GM12873 (cell line): ENCODE data around the gene KAT2B.

Experiments used
- TF ChIP-seq, protein P1 (sequence below): IDR thresholded peaks from 2 replicates; pipeline ENCODE4 v1.5.1; 2012; ENCODE audit warnings: low read depth, mild to moderate bottlenecking, moderate library complexity, low read length, control low read depth; ENCODE audit not compliant: insufficient read depth; ENCODE audit errors: missing control alignments

Gene KAT2B

DNA sequence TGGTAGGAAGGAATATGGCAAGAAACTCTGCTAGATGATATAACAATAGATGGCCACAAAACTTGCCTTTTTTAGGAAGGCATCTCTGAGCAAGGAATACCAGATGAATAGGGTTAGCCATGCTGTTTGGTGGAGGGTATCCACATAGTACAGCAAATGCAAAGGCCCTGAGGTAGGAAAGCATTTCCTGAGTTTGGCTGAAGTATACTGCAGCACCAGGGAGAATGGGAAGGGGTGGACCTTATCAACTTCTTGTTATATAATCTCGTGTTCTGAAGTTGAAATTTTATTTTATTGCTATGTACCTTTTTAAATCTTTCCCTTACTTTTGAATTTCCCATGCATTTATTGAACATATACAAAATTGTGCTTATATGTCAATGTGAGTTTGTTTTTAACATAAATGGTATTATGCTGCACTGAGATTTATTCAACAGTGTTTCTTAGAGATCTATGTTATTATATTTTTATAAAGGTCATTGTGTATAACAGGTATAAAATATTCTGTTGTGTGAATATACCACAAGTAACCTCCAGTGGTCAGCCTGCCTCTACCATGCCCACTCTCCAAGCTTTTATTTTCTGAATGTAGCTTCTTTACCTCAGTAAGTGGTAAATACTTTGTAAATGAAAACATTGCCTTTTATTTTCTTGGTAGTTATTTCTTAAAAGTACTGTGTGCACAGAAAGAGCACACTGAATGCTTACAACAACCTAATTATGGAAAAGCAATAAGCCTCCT is 2.8 kb upstream of the KAT2B start:
- TF ChIP-seq, protein P1, sequence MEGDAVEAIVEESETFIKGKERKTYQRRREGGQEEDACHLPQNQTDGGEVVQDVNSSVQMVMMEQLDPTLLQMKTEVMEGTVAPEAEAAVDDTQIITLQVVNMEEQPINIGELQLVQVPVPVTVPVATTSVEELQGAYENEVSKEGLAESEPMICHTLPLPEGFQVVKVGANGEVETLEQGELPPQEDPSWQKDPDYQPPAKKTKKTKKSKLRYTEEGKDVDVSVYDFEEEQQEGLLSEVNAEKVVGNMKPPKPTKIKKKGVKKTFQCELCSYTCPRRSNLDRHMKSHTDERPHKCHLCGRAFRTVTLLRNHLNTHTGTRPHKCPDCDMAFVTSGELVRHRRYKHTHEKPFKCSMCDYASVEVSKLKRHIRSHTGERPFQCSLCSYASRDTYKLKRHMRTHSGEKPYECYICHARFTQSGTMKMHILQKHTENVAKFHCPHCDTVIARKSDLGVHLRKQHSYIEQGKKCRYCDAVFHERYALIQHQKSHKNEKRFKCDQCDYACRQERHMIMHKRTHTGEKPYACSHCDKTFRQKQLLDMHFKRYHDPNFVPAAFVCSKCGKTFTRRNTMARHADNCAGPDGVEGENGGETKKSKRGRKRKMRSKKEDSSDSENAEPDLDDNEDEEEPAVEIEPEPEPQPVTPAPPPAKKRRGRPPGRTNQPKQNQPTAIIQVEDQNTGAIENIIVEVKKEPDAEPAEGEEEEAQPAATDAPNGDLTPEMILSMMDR, result no peak

DNA sequence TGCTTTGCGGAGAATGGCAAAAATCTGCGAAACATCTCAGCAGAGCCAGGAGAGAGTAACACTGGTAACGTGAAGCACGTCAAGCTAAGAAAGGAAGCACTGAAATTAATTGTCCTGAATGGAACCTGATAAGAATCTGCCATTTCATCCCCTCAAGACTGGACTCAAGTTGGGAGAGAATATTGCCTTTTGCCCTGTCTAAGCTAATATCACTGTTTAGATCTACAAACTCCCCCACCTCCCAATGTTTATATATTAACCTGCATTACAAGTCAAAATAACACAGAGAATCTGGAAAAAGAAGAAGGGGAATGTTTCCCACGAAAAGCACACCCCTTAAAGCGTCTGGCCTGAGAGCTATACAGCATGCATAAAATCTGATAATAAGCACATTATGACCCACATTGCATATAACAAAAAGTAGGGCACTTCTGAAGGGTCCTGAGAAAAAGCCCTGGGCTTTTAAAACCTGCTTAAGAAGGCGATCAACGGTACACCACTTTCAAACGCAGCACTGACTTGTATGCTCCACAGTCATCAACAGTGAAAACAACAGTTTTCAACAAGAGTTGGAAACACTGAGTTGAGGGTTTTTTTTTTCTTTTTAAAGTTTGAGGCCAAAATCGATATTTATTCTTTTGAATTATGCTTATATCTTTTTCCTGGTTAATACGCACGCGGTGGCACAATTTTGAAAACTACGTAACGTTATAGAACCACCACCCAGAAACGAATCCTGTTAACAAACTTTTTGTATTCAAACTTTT is 1.4 kb upstream of the KAT2B start:
- TF ChIP-seq, protein P1, result no peak

DNA sequence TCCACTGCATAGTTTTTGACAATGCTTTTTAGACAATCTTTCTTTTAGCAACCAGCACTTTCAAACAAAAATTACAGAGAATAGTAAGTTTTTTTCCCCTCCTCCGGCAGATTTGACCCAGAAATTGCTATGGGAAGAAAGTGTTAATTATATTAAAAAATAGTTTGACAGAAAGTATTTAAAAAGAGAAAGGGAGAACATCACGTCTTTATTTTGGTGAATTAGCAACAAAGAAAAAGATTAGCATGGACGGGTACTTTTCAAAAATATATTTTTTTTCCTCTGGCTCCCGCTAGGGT is 831 bp upstream of the KAT2B start:
- TF ChIP-seq, protein P1, result no peak

DNA sequence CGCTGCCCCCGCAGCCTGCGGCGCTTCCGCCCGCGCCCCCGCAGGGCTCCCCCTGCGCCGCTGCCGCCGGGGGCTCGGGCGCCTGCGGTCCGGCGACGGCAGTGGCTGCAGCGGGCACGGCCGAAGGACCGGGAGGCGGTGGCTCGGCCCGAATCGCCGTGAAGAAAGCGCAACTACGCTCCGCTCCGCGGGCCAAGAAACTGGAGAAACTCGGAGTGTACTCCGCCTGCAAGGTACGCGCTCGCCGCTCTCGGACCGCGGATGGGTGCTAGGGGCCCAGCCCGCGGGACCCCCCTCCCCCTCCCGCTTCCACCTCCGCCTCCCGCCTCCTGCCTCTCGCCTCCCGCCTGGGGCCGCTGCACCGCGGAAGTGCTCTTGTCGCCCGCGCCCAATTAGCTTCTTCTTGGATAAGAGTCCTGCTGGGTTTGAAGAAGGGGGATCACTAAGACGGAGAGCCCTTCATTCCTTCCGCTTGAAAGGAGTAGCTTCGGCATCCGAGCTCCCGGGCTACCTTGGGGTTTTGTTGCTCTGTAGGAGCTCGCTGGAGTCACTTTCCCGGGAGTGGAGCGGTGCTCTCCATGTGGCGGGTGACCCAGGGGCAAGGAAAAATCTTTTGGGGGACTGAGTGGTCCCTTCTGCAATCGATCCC is 426 bp downstream of the KAT2B start:
- TF ChIP-seq, protein P1, result no peak

DNA sequence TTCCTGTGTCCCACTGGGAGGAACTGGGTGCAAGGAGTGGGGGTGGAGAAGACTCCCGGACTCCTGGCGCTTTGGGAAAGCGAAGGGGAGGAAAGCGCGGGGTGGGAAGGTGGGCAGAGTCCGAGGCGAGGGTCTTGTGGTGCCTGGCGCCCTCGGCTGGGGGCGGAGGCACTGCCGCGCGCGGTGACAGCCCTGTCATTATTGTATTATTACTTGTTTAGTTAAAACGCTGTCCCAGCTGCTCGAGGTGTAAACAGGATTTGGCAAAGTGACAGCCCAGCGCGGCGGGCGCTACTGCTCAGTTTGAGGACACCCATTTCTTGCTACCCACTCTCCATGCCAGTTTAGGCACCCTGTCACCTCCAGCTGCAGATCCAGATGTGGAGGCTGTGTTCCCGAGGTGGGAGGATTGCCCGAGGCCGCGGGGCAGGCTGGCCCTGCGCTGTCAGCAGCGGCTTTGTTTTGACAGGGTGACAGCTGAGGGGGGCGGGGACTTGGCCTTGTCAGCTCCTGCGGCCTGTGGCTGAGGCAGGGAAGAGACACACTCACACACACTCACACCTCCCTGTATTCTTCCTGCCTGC is 1.0 kb downstream of the KAT2B start:
- TF ChIP-seq, protein P1, result no peak

DNA sequence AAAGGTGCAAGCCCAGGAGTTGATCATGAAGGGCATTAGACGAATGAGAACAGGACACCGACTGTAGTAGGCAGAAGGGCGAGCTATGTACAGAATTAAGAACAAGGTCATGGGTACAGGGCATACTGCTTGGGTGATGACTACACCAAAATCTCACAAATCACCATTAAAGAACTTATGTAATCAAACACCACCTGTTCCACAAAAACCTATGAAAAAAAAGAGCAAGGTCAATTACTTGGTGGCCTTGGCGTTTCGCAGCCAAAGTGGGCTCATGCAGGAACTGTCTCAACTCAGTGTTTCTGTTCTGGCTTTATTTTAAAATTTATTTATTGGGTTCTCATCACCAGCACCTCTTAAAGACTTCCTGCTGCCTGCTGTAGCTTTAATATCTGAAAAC is 2.1 kb downstream of the KAT2B start:
- TF ChIP-seq, protein P1, result no peak

DNA sequence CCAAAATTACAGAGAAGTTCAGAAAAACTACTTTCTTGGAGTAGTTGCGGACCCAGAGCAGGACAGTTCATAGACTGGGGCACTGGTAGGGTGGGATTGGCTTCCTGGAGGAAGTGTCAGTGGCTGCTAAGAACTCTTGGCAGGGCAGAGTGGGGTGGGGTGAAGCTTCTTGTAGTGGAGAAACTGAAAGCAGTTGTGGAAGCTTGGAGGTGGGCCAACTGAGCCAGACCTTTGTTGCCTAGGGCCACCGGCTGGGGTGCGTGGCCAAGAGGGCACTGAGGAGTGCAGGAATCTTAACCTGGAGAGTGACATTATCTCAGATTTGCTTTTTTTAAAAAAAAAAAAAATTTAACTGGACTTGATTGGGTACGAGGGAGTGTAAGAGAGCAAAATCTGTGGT is 3.1 kb downstream of the KAT2B start:
- TF ChIP-seq, protein P1, result no peak
